ENCODE measurements around the gene ENDOD1. TPM values are rescaled to one million over a fixed set of nuclear protein-coding genes. Genes with fewer than 3 reads are reported as not detected.

Gene ENDOD1
- total RNA-seq, 1 donor from 2014 or later, result 32.2 TPM

- no peak for DNase-seq
- Histone ChIP-seq H3K9me3 (no peaks in the 10 kb centered on the region), H3K27me3 (no peaks in the 10 kb centered on the region), H3K27ac (no peak overlapping the region), H3K4me3 (no peak overlapping the region), H3K4me1 (peaks cover 36% of the 10 kb centered on the region), H3K36me3 (no peaks in the 10 kb centered on the region)
- TF ChIP-seq CTCF (IDR thresholded peaks at IDR 0.05), result no peak
- ATAC-seq, result no peak
- intact Hi-C loops (cut with DNase I), result loop anchor here (10.0 kb wide), 1 partner anchor 68 kb away; no protein-coding TSS in a partner anchor
These were observed 12.7 kb upstream of the ENDOD1 start for GRCh38 chr11:95076981-95077380.

GRCh38 chr11:95078526-95078925, 11.1 kb upstream of the ENDOD1 start:
- Histone ChIP-seq H3K27me3 (no peaks in the 10 kb centered on the region), H3K27ac (no peak overlapping the region), H3K36me3 (no peaks in the 10 kb centered on the region), H3K4me1 (peaks cover 36% of the 10 kb centered on the region), H3K4me3 (no peak overlapping the region), H3K9me3 (no peaks in the 10 kb centered on the region)
- intact Hi-C loops (cut with DNase I), result loop anchor here (10.0 kb wide), 1 partner anchor 66 kb away; no protein-coding TSS in a partner anchor
- ATAC-seq, result no peak
- TF ChIP-seq CTCF (IDR thresholded peaks at IDR 0.05), result no peak
- DNase-seq, result no peak

- H3K4me1 ChIP-seq, result peaks cover 19% of the 10 kb centered on the region
- no peak for TF ChIP-seq CTCF (IDR thresholded peaks at IDR 0.05)
- intact Hi-C loops (cut with DNase I), result no loop called here
- H3K27me3 ChIP-seq, result no peaks in the 10 kb centered on the region
- DNase-seq (no peak), ATAC-seq (no peak)
- no peaks in the 10 kb centered on the region for H3K36me3 ChIP-seq
- no peaks in the 10 kb centered on the region for H3K9me3 ChIP-seq
- H3K27ac ChIP-seq, result peak overlapping the region; percentile 63
- no peak overlapping the region for H3K4me3 ChIP-seq
These were observed 8.6 kb upstream of the ENDOD1 start for GRCh38 chr11:95081010-95081409.

- ATAC-seq (peak; percentile 72), DNase-seq (no peak)
- Histone ChIP-seq H3K27me3 (no peaks in the 10 kb centered on the region), H3K4me1 (peaks cover 15% of the 10 kb centered on the region), H3K4me3 (no peak overlapping the region), H3K27ac (peak overlapping the region; percentile 63), H3K36me3 (no peaks in the 10 kb centered on the region), H3K9me3 (no peaks in the 10 kb centered on the region)
- intact Hi-C loops (cut with DNase I), result no loop called here
- TF ChIP-seq CTCF (IDR thresholded peaks at IDR 0.05), result no peak
These were observed 8.2 kb upstream of the ENDOD1 start for GRCh38 chr11:95081412-95081811.

GRCh38 chr11:95082576-95083001, 7.1 kb upstream of the ENDOD1 start:
- Histone ChIP-seq H3K4me1 (peaks cover 8% of the 10 kb centered on the region), H3K27ac (no peak overlapping the region), H3K4me3 (no peak overlapping the region), H3K36me3 (no peaks in the 10 kb centered on the region), H3K9me3 (no peaks in the 10 kb centered on the region), H3K27me3 (no peaks in the 10 kb centered on the region)
- TF ChIP-seq CTCF (IDR thresholded peaks at IDR 0.05), result no peak
- intact Hi-C loops (cut with DNase I), result no loop called here
- ATAC-seq, result no peak
- DNase-seq, result no peak

GRCh38 chr11:95084509-95084908, 5.1 kb upstream of the ENDOD1 start:
- DNase-seq, result no peak
- H3K36me3 ChIP-seq, result no peaks in the 10 kb centered on the region
- peaks cover 5% of the 10 kb centered on the region for H3K4me1 ChIP-seq
- TF ChIP-seq CTCF (IDR thresholded peaks at IDR 0.05), result no peak
- no peak overlapping the region for H3K27ac ChIP-seq
- no peaks in the 10 kb centered on the region for H3K27me3 ChIP-seq
- no peak for ATAC-seq
- intact Hi-C loops (cut with DNase I), result no loop called here
- no peaks in the 10 kb centered on the region for H3K9me3 ChIP-seq
- H3K4me3 ChIP-seq, result no peak overlapping the region

All from upper lobe of right lung (tissue), 1 donor.